PC-3 (cell line): Measurements from ENCODE around the gene ZNF385B. TPM values are rescaled to one million over a fixed set of nuclear protein-coding genes. Genes with fewer than 3 reads are reported as not detected.

Source experiments
- ATAC-seq: fragments of 200-7000 bp; cut with Tn5 transposase; 2 replicates; pipeline ENCODE4 v1.9.1; 2020; ENCODE audit warnings: mild to moderate bottlenecking, moderate library complexity
- BruUV-seq: library from RNA; stranded (reverse); fragments of 400-500 nt; replicated peaks from 2 replicates; lab custom pipeline; 2021; lab: Mats Ljungman, UMichigan
- CTCF ChIA-PET: fragments of 300-600 bp; sonication (Branson Sonifier 250); formaldehyde crosslinking; loops from one replicate; lab custom pipeline; 2022; ENCODE audit warnings: antibody characterized with exemption; lab: Charles Lee
- POLR2A ChIA-PET: fragments of 300-600 bp; sonication (Branson Sonifier 250); formaldehyde crosslinking; loops from one replicate; lab custom pipeline; 2022; ENCODE audit warnings: antibody characterized with exemption; ENCODE audit not compliant: unreplicated experiment; lab: Charles Lee
- DNase-seq: peaks from one replicate; pipeline ENCODE4 v3.0.0-alpha.2; 2015
- H2AFZ ChIP-seq: fragments of 300-600 bp; sonication (generic); 2 replicates; pipeline ENCODE4 v1.6.0; 2016; ENCODE audit warnings: antibody characterized with exemption, low read length
- H3F3A ChIP-seq: fragments of 300-600 bp; sonication (generic); one replicate; pipeline ENCODE4 v1.6.0; 2017; ENCODE audit warnings: antibody characterized with exemption, low read length, control low read depth, mild to moderate bottlenecking; ENCODE audit not compliant: unreplicated experiment
- H3K27ac ChIP-seq: fragments of 300-600 bp; sonication (generic); 2 replicates; pipeline ENCODE4 v1.5.1; 2016; ENCODE audit warnings: mild to moderate bottlenecking, low read length
- H3K27me3 ChIP-seq: fragments of 300-600 bp; sonication (generic); 2 replicates; pipeline ENCODE4 v1.6.1; 2016; ENCODE audit warnings: low read length, mixed read lengths
- H3K36me3 ChIP-seq: fragments of 300-600 bp; sonication (generic); 2 replicates; pipeline ENCODE4 v1.6.1; 2016; ENCODE audit warnings: low read depth, mixed run types, low read length, mixed read lengths
- H3K4me1 ChIP-seq: fragments of 300-600 bp; sonication (generic); 2 replicates; pipeline ENCODE4 v1.5.1; 2016; ENCODE audit warnings: low read length; ENCODE audit not compliant: insufficient read depth
- H3K4me2 ChIP-seq: fragments of 300-600 bp; sonication (generic); 2 replicates; pipeline ENCODE4 v1.6.0; 2016; ENCODE audit warnings: low read length
- H3K4me3 ChIP-seq: fragments of 300-600 bp; sonication (generic); 2 replicates; pipeline ENCODE4 v1.5.1; 2016; ENCODE audit warnings: mild to moderate bottlenecking, low read length, mixed read lengths
- H3K79me2 ChIP-seq: fragments of 300-600 bp; sonication (generic); 2 replicates; pipeline ENCODE4 v1.6.1; 2017; ENCODE audit warnings: low read length, mixed read lengths
- H3K9ac ChIP-seq: fragments of 300-600 bp; sonication (generic); 2 replicates; pipeline ENCODE4 v1.6.0; 2016; ENCODE audit warnings: mild to moderate bottlenecking, low read length
- H3K9me2 ChIP-seq: fragments of 300-600 bp; sonication (generic); replicated peaks from 2 replicates; pipeline ENCODE4 v1.6.1; 2016; ENCODE audit warnings: mixed run types, low read length, mixed read lengths
- H3K9me3 ChIP-seq: fragments of 300-600 bp; sonication (generic); 2 replicates; pipeline ENCODE4 v1.6.1; 2016; ENCODE audit warnings: low read length, mixed read lengths
- H4K20me1 ChIP-seq: fragments of 300-600 bp; sonication (generic); 2 replicates; pipeline ENCODE4 v1.6.1; 2016; ENCODE audit warnings: low read length, mixed read lengths
- CTCF ChIP-seq: fragments of 300-600 bp; sonication (generic); conservative IDR thresholded peaks from 2 replicates; pipeline ENCODE4 v1.5.1; 2017; ENCODE audit warnings: antibody characterized with exemption, low read depth, mild to moderate bottlenecking, low read length
- EZH2 ChIP-seq: fragments of 300-600 bp; sonication (generic); IDR thresholded peaks from one replicate; pipeline ENCODE4 v1.6.1; 2017; ENCODE audit warnings: antibody characterized with exemption, mild to moderate bottlenecking, low read length; ENCODE audit not compliant: unreplicated experiment
- EZH2phosphoT487 ChIP-seq: fragments of 300-600 bp; sonication (generic); IDR thresholded peaks from 2 replicates; pipeline ENCODE4 v1.6.1; 2018; ENCODE audit warnings: mild to moderate bottlenecking, antibody characterized with exemption, low read length, borderline replicate concordance
- intact Hi-C: fragments of 100-400 bp; cut with micrococcal nuclease; formaldehyde crosslinking; loops from 2 replicates; pipeline ENCODE4 v1.9.0; 2023
- total RNA-seq: library from RNA; depleted of rRNA; stranded (reverse); fragments of >200 nt; gene quantifications from 2 replicates; pipeline ENCODE4 v1.2.3, GENCODE V29; 2014

ZNF385B gene
- total RNA-seq, 1 experiment from 2014 or later = 2.4 TPM

GRCh38 chr2:179691235-179691634 lies 170.2 kb downstream of the ZNF385B start:
- Histone ChIP-seq H3K9ac (no peak overlapping the region), H2AFZ (no peak overlapping the region), H3K4me1 (peaks cover 35% of the 10 kb centered on the region), H3F3A (no peaks in the 10 kb centered on the region), H3K4me3 (no peak overlapping the region), H3K36me3 (no peaks in the 10 kb centered on the region), H3K4me2 (peak overlapping the region; percentile 32), H3K27me3 (no peaks in the 10 kb centered on the region), H3K27ac (peak overlapping the region; percentile 45), H3K9me2 (no peaks in the 10 kb centered on the region), H3K79me2 (no peaks in the 10 kb centered on the region), H4K20me1 (no peaks in the 10 kb centered on the region), H3K9me3 (no peaks in the 10 kb centered on the region)
- DNase-seq (peak; percentile 67), ATAC-seq (peak; percentile 73)
- ChIA-PET CTCF (no interaction called here), POLR2A (no interaction called here)
- no peak for TF ChIP-seq CTCF
- no peak for TF ChIP-seq EZH2phosphoT487
- no peak for TF ChIP-seq EZH2
- no TSS peak for BruUV-seq
- intact Hi-C loops = no loop called here

GRCh38 chr2:179686718-179687342 lies 174.6 kb downstream of the ZNF385B start:
- CTCF ChIA-PET = no interaction called here
- peaks cover 19% of the 10 kb centered on the region for H3K4me1 ChIP-seq
- H3K4me3 ChIP-seq = no peak overlapping the region
- H3K27ac ChIP-seq = no peak overlapping the region
- no peak overlapping the region for H3K4me2 ChIP-seq
- POLR2A ChIA-PET = no interaction called here
- H3K27me3 ChIP-seq = no peaks in the 10 kb centered on the region
- H3K9me3 ChIP-seq = no peaks in the 10 kb centered on the region
- H4K20me1 ChIP-seq = no peaks in the 10 kb centered on the region
- no TSS peak for BruUV-seq
- H3K9ac ChIP-seq = no peak overlapping the region
- TF ChIP-seq EZH2 (no peak), CTCF (no peak), EZH2phosphoT487 (no peak)
- no peaks in the 10 kb centered on the region for H3K79me2 ChIP-seq
- no peaks in the 10 kb centered on the region for H3F3A ChIP-seq
- peak; percentile 65 for ATAC-seq
- H3K36me3 ChIP-seq = no peaks in the 10 kb centered on the region
- peak; percentile 53 for DNase-seq
- H2AFZ ChIP-seq = no peak overlapping the region
- no peaks in the 10 kb centered on the region for H3K9me2 ChIP-seq
- intact Hi-C loops = loop anchor here (5.0 kb wide), 1 partner anchor 240 kb away; no protein-coding TSS in a partner anchor

GRCh38 chr2:179686069-179686468 lies 175.3 kb downstream of the ZNF385B start:
- POLR2A ChIA-PET = no interaction called here
- Histone ChIP-seq H3K4me3 (no peak overlapping the region), H2AFZ (no peak overlapping the region), H4K20me1 (no peaks in the 10 kb centered on the region), H3K9me3 (no peaks in the 10 kb centered on the region), H3K9ac (no peak overlapping the region), H3K4me2 (no peak overlapping the region), H3K9me2 (no peaks in the 10 kb centered on the region), H3F3A (no peaks in the 10 kb centered on the region), H3K36me3 (no peaks in the 10 kb centered on the region), H3K27me3 (no peaks in the 10 kb centered on the region), H3K79me2 (no peaks in the 10 kb centered on the region), H3K4me1 (peaks cover 12% of the 10 kb centered on the region), H3K27ac (no peak overlapping the region)
- TF ChIP-seq CTCF (no peak), EZH2 (no peak), EZH2phosphoT487 (no peak)
- intact Hi-C loops = loop anchor here (5.0 kb wide), 1 partner anchor 239 kb away; no protein-coding TSS in a partner anchor
- DNase-seq (no peak), ATAC-seq (no peak)
- BruUV-seq = no TSS peak
- CTCF ChIA-PET = no interaction called here
